GM23248 (cell line): Measurements from ENCODE around the gene STK36.

ENCODE experiments used
- EZH2 ChIP-seq: fragments of 200-600 bp; sonication (generic); IDR thresholded peaks from 2 replicates; pipeline ENCODE4 v1.6.1; 2018; ENCODE audit warnings: antibody characterized with exemption, mild to moderate bottlenecking; ENCODE audit not compliant: insufficient read depth, poor library complexity, severe bottlenecking
- EZH2phosphoT487 ChIP-seq: fragments of 200-600 bp; sonication (generic); IDR thresholded peaks from 2 replicates; pipeline ENCODE4 v1.6.1; 2018; ENCODE audit warnings: antibody characterized with exemption, moderate library complexity, mild to moderate bottlenecking, low read depth; ENCODE audit not compliant: insufficient read depth

- TF ChIP-seq EZH2 (no peak), EZH2phosphoT487 (no peak)
These were observed 23.1 kb upstream of the STK36 start for GRCh38 chr2:218648787-218649100.
